ENCODE results near the gene LRRC53.

- TF ChIP-seq GABPA (IDR thresholded peaks at IDR 0.05; ENCODE audit: low read depth) (no peak), CTCF (IDR thresholded peaks at IDR 0.05) (no peak), SIN3A (IDR thresholded peaks at IDR 0.05; ENCODE audit: borderline replicate concordance, low read depth, low read length) (no peak), SMC3 (IDR thresholded peaks at IDR 0.05; ENCODE audit: low read depth, low read length) (no peak), CHD2 (IDR thresholded peaks at IDR 0.05; ENCODE audit: low read length, partially characterized antibody) (no peak), POLR2AphosphoS5 (IDR thresholded peaks at IDR 0.05; ENCODE audit: low read depth, low read length) (no peak), TAF1 (IDR thresholded peaks at IDR 0.05; ENCODE audit: borderline replicate concordance, low read depth, low read length) (no peak)
- TF ChIP-seq, protein P1, sequence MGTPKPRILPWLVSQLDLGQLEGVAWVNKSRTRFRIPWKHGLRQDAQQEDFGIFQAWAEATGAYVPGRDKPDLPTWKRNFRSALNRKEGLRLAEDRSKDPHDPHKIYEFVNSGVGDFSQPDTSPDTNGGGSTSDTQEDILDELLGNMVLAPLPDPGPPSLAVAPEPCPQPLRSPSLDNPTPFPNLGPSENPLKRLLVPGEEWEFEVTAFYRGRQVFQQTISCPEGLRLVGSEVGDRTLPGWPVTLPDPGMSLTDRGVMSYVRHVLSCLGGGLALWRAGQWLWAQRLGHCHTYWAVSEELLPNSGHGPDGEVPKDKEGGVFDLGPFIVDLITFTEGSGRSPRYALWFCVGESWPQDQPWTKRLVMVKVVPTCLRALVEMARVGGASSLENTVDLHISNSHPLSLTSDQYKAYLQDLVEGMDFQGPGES (IDR thresholded peaks at IDR 0.05; ENCODE audit: low read depth, low read length): no peak
Measured at GRCh38 chr1:74427681-74428080, 84.7 kb downstream of the LRRC53 start.
